Astrocyte (in vitro differentiated cells and primary cell): ENCODE measurements around the gene C3. TPM values are rescaled to one million over a fixed set of nuclear protein-coding genes. Genes with fewer than 3 reads are reported as not detected.

Experiments used
- DNase-seq: peaks from one replicate; pipeline ENCODE4 v3.0.0-alpha.2; 2010; ENCODE audit warnings: low read depth
- FAIRE-seq: peaks from 2 replicates; lab custom pipeline; 2011; peaks lifted over from hg19 to GRCh38; lab: Jason Lieb, UNC
- H2AFZ ChIP-seq: 2 replicates; pipeline ENCODE4 v1.6.0; 2012; ENCODE audit warnings: low read depth, low read length, inconsistent platforms
- H3K27ac ChIP-seq: 2 replicates; pipeline ENCODE4 v1.5.1; 2011; ENCODE audit warnings: low read depth, low read length, inconsistent platforms
- H3K27me3 ChIP-seq: 2 replicates; pipeline ENCODE4 v1.6.0; 2011; ENCODE audit warnings: low read length, inconsistent platforms; ENCODE audit not compliant: insufficient read depth
- H3K36me3 ChIP-seq: 2 replicates; pipeline ENCODE4 v1.5.1; 2011; ENCODE audit warnings: low read length, inconsistent platforms; ENCODE audit not compliant: insufficient read depth
- H3K4me1 ChIP-seq: 2 replicates; pipeline ENCODE4 v1.5.1; 2011; ENCODE audit warnings: low read length, inconsistent platforms; ENCODE audit not compliant: insufficient read depth
- H3K4me2 ChIP-seq: 2 replicates; pipeline ENCODE4 v1.6.0; 2012; ENCODE audit warnings: low read length, inconsistent platforms
- H3K4me3 ChIP-seq: 2 replicates; pipeline ENCODE4 v1.5.1; 2011; ENCODE audit warnings: low read depth, mild to moderate bottlenecking, low read length, inconsistent platforms; ENCODE audit not compliant: insufficient read depth
- H3K79me2 ChIP-seq: 2 replicates; pipeline ENCODE4 v1.6.0; 2012; ENCODE audit warnings: mild to moderate bottlenecking, low read length, inconsistent platforms; ENCODE audit not compliant: insufficient read depth
- H3K9ac ChIP-seq: 2 replicates; pipeline ENCODE4 v1.6.0; 2012; ENCODE audit warnings: mild to moderate bottlenecking, low read length, inconsistent platforms
- H3K9me3 ChIP-seq: 2 replicates; pipeline ENCODE4 v1.5.1; 2012; ENCODE audit warnings: low read depth, mild to moderate bottlenecking, low read length, inconsistent platforms; ENCODE audit not compliant: insufficient read depth
- H4K20me1 ChIP-seq: 2 replicates; pipeline ENCODE4 v1.6.0; 2012; ENCODE audit warnings: low read length, inconsistent platforms; ENCODE audit not compliant: insufficient read depth
- H3K27ac Mint-ChIP-seq: one replicate; pipeline ENCODE4 v1.8.0; 2021; ENCODE audit warnings: mild to moderate bottlenecking, mixed read lengths; ENCODE audit not compliant: unreplicated experiment
- H3K27me3 Mint-ChIP-seq: one replicate; pipeline ENCODE4 v1.8.0; 2021; ENCODE audit warnings: low read depth, mixed read lengths; ENCODE audit not compliant: unreplicated experiment
- H3K36me3 Mint-ChIP-seq: one replicate; pipeline ENCODE4 v1.8.0; 2021; ENCODE audit warnings: low read depth, mixed read lengths; ENCODE audit not compliant: unreplicated experiment
- H3K4me1 Mint-ChIP-seq: one replicate; pipeline ENCODE4 v1.8.0; 2021; ENCODE audit warnings: low read depth, mixed read lengths; ENCODE audit not compliant: unreplicated experiment
- H3K4me3 Mint-ChIP-seq: one replicate; pipeline ENCODE4 v1.8.0; 2021; ENCODE audit warnings: mild to moderate bottlenecking, moderate library complexity, mixed read lengths; ENCODE audit not compliant: unreplicated experiment
- H3K9me3 Mint-ChIP-seq: one replicate; pipeline ENCODE4 v1.8.0; 2021; ENCODE audit warnings: mild to moderate bottlenecking, mixed read lengths; ENCODE audit not compliant: unreplicated experiment
- EZH2 ChIP-seq: IDR thresholded peaks from 2 replicates; pipeline ENCODE4 v1.6.1; 2012; ENCODE audit warnings: mild to moderate bottlenecking, low read length, inconsistent platforms; ENCODE audit not compliant: insufficient read depth
- total RNA-seq: library from RNA; stranded (reverse); gene quantifications from 2 replicates; pipeline ENCODE4 v1.2.1, GENCODE V29; 2021
- TF ChIP-seq, protein P1 (sequence below): IDR thresholded peaks from 2 replicates; pipeline ENCODE4 v1.5.1; 2011; ENCODE audit warnings: low read depth, mild to moderate bottlenecking, inconsistent platforms, low read length, moderate library complexity; ENCODE audit not compliant: insufficient read depth

The C3 gene
- total RNA-seq, 1 donor from 2014 or later: 2.4 TPM

DNA sequence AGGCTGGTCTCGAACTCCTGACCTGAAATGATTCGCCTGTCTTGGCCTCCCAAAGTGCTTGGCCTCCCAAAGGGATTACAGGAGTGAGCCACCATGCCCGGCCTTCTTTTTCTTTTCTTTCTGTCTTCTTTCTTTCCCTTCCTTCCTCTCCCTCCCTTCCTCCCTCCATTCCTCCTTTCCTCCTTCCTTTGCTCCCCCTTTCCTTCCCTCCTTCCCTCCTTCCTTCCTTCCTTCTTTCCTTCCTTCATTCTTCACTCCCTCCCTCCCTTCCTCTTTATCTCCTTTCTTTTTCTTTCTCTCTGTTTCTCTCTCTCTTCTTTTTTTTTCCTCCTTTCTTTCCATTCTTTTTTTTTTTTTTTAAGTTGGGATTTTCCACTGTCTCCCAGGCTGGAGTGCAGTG lies 12.1 kb downstream of the C3 start:
- Histone ChIP-seq H3K9ac (no peak overlapping the region), H3K4me2 (no peak overlapping the region), H2AFZ (no peak overlapping the region), H3K36me3 (no peaks in the 10 kb centered on the region), H3K79me2 (no peaks in the 10 kb centered on the region), H3K4me1 (no peaks in the 10 kb centered on the region), H3K9me3 (no peaks in the 10 kb centered on the region), H3K4me3 (no peak overlapping the region), H3K27me3 (peaks cover 6% of the 10 kb centered on the region), H3K27ac (no peak overlapping the region), H4K20me1 (no peaks in the 10 kb centered on the region)
- no peak overlapping the region for H3K4me3 Mint-ChIP-seq
- peaks cover 2% of the 10 kb centered on the region for H3K36me3 Mint-ChIP-seq
- H3K27me3 Mint-ChIP-seq: peaks cover 19% of the 10 kb centered on the region
- no peaks in the 10 kb centered on the region for H3K4me1 Mint-ChIP-seq
- TF ChIP-seq, protein P1, sequence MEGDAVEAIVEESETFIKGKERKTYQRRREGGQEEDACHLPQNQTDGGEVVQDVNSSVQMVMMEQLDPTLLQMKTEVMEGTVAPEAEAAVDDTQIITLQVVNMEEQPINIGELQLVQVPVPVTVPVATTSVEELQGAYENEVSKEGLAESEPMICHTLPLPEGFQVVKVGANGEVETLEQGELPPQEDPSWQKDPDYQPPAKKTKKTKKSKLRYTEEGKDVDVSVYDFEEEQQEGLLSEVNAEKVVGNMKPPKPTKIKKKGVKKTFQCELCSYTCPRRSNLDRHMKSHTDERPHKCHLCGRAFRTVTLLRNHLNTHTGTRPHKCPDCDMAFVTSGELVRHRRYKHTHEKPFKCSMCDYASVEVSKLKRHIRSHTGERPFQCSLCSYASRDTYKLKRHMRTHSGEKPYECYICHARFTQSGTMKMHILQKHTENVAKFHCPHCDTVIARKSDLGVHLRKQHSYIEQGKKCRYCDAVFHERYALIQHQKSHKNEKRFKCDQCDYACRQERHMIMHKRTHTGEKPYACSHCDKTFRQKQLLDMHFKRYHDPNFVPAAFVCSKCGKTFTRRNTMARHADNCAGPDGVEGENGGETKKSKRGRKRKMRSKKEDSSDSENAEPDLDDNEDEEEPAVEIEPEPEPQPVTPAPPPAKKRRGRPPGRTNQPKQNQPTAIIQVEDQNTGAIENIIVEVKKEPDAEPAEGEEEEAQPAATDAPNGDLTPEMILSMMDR: no peak
- TF ChIP-seq EZH2: no peak
- no peak overlapping the region for H3K27ac Mint-ChIP-seq
- no peak for DNase-seq
- FAIRE-seq: no peak
- H3K9me3 Mint-ChIP-seq: peaks cover 14% of the 10 kb centered on the region

DNA sequence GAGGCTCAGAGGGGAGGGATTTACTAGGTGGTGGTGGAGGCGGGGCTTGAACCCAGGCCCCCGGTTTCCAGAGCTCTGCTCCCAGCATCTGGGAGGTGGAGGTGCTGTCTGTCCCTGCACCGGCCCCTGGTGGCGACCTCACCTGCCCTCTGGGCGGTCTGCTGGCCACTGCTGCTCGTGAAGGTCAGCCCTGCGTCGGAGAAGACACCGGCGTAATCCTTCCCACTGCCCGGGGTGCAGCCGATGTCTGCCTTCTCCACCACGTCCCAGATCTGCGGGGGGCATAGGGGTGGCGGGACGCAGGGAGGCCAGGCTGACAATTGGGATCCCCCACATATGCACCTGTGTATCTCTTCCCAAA lies 12.8 kb downstream of the C3 start:
- no peaks in the 10 kb centered on the region for H3K36me3 ChIP-seq
- FAIRE-seq: no peak
- H3K9me3 ChIP-seq: no peaks in the 10 kb centered on the region
- DNase-seq: no peak
- no peak overlapping the region for H3K4me2 ChIP-seq
- TF ChIP-seq, protein P1: no peak
- TF ChIP-seq EZH2: no peak
- H3K27me3 ChIP-seq: peaks cover 6% of the 10 kb centered on the region
- no peak overlapping the region for H3K4me3 ChIP-seq
- peaks cover 9% of the 10 kb centered on the region for H3K9me3 Mint-ChIP-seq
- H3K4me3 Mint-ChIP-seq: no peak overlapping the region
- H3K36me3 Mint-ChIP-seq: peaks cover 2% of the 10 kb centered on the region
- no peaks in the 10 kb centered on the region for H3K4me1 ChIP-seq
- no peaks in the 10 kb centered on the region for H3K79me2 ChIP-seq
- no peak overlapping the region for H2AFZ ChIP-seq
- no peaks in the 10 kb centered on the region for H4K20me1 ChIP-seq
- H3K27me3 Mint-ChIP-seq: peaks cover 19% of the 10 kb centered on the region
- H3K27ac Mint-ChIP-seq: no peak overlapping the region
- no peak overlapping the region for H3K27ac ChIP-seq
- H3K9ac ChIP-seq: no peak overlapping the region
- H3K4me1 Mint-ChIP-seq: no peaks in the 10 kb centered on the region

DNA sequence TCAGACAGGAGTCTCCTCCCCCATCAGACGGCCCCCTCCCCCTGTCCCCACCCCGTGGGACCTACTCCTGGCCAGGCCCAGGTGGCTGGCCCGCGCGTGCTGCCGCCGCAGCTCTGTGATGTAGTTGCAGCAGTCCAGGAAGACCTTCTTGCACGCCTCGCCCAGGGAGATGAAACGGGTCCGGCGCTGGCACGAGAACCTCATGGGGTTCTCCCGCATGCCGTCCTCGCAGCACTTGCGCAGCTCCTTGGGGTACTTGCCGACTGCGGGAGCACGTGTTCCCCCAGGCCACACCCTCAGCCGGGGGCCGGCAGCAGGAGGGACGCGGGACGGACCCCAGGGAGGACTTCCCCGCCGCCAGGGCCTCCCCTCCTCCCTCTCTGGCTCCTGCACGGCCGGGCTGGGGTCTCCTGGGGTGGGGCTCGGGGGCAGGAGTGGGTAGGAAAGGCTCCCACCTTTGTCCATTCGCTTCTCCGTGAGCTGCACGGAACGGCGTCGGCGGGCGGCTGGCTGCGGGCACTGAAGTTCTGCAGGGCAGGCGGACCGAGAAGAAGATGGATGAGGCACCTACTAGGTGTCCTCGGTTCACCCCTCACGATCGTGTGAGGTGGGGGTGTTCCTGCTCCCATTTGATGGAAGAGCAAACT lies 13.3 kb downstream of the C3 start:
- no peak overlapping the region for H3K27ac Mint-ChIP-seq
- no peak overlapping the region for H3K4me3 Mint-ChIP-seq
- Histone ChIP-seq H3K9me3 (no peaks in the 10 kb centered on the region), H3K27me3 (peaks cover 6% of the 10 kb centered on the region), H3K36me3 (no peaks in the 10 kb centered on the region), H3K4me3 (no peak overlapping the region), H3K4me2 (no peak overlapping the region), H3K4me1 (no peaks in the 10 kb centered on the region), H4K20me1 (no peaks in the 10 kb centered on the region), H3K9ac (no peak overlapping the region), H3K27ac (no peak overlapping the region), H3K79me2 (no peaks in the 10 kb centered on the region), H2AFZ (no peak overlapping the region)
- peaks cover 19% of the 10 kb centered on the region for H3K27me3 Mint-ChIP-seq
- no peak for TF ChIP-seq EZH2
- TF ChIP-seq, protein P1: no peak
- peaks cover under 1% of the 10 kb centered on the region for H3K36me3 Mint-ChIP-seq
- FAIRE-seq: no peak
- peaks cover 5% of the 10 kb centered on the region for H3K9me3 Mint-ChIP-seq
- no peaks in the 10 kb centered on the region for H3K4me1 Mint-ChIP-seq
- no peak for DNase-seq
